Activated naive CD4-positive, alpha-beta T cell treated with anti-CD3 and anti-CD28 coated beads for 36 hours (primary cell): Measurements from ENCODE around the gene PPP2R2D. TPM values are rescaled to one million over a fixed set of nuclear protein-coding genes. Genes with fewer than 3 reads are reported as not detected.

ENCODE experiments used
- CTCF ChIA-PET: fragments of 350-600 bp; sonication (Branson Sonifier 250); formaldehyde crosslinking; loops from one replicate; lab custom pipeline; 2021; ENCODE audit warnings: antibody characterized with exemption; lab: Charles Lee
- DNase-seq: peaks from one replicate; pipeline ENCODE4 v3.0.0-alpha.2; 2020
- H3K27ac Mint-ChIP-seq: one replicate; pipeline ENCODE4 v1.8.0; 2021; ENCODE audit warnings: mild to moderate bottlenecking, mixed read lengths
- H3K27me3 Mint-ChIP-seq: one replicate; pipeline ENCODE4 v1.8.0; 2021; ENCODE audit warnings: low read depth, mixed read lengths
- H3K36me3 Mint-ChIP-seq: one replicate; pipeline ENCODE4 v1.8.0; 2021; ENCODE audit warnings: low read depth, mixed read lengths
- H3K4me1 Mint-ChIP-seq: one replicate; pipeline ENCODE4 v1.8.0; 2021; ENCODE audit warnings: low read depth, mixed read lengths
- H3K4me3 Mint-ChIP-seq: one replicate; pipeline ENCODE4 v1.8.0; 2021; ENCODE audit warnings: mild to moderate bottlenecking, moderate library complexity, mixed read lengths
- H3K9me3 Mint-ChIP-seq: one replicate; pipeline ENCODE4 v1.8.0; 2021; ENCODE audit warnings: mixed read lengths
- intact Hi-C: fragments of 100-400 bp; cut with micrococcal nuclease; formaldehyde crosslinking; loops from one replicate; pipeline ENCODE4 v1.15.1; 2023
- total RNA-seq, 2 experiments: library from RNA; stranded (reverse); gene quantifications; one replicate each; pipeline ENCODE4 v1.2.3, GENCODE V29; 2021

The PPP2R2D gene
- total RNA-seq, 2 experiments from 2014 or later = 31.5 to 34.7 TPM

GRCh38 chr10:131858583-131859340 lies 42.0 kb upstream of the PPP2R2D start:
- CTCF ChIA-PET = no interaction called here
- Mint-ChIP-seq H3K4me3 (no peak overlapping the region), H3K27ac (no peak overlapping the region), H3K9me3 (no peaks in the 10 kb centered on the region), H3K27me3 (peaks cover 5% of the 10 kb centered on the region), H3K36me3 (no peaks in the 10 kb centered on the region), H3K4me1 (no peaks in the 10 kb centered on the region)
- intact Hi-C loops = no loop called here
- no peak for DNase-seq

GRCh38 chr10:131859341-131860020 lies 41.3 kb upstream of the PPP2R2D start:
- Mint-ChIP-seq H3K9me3 (no peaks in the 10 kb centered on the region), H3K27me3 (peaks cover 5% of the 10 kb centered on the region), H3K27ac (no peak overlapping the region), H3K36me3 (no peaks in the 10 kb centered on the region), H3K4me1 (no peaks in the 10 kb centered on the region), H3K4me3 (no peak overlapping the region)
- DNase-seq = no peak
- intact Hi-C loops = no loop called here
- CTCF ChIA-PET = interaction anchor here (1.9 kb wide), 1 partner anchor 26 kb away, joined by 4 read pairs; no protein-coding TSS in a partner anchor

- H3K9me3 Mint-ChIP-seq = no peaks in the 10 kb centered on the region
- intact Hi-C loops = no loop called here
- DNase-seq = no peak
- H3K4me1 Mint-ChIP-seq = no peaks in the 10 kb centered on the region
- CTCF ChIA-PET = interaction anchor here (1.9 kb wide), 1 partner anchor 25 kb away, joined by 4 read pairs; no protein-coding TSS in a partner anchor
- H3K27me3 Mint-ChIP-seq = peaks cover 5% of the 10 kb centered on the region
- H3K36me3 Mint-ChIP-seq = no peaks in the 10 kb centered on the region
- no peak overlapping the region for H3K4me3 Mint-ChIP-seq
- no peak overlapping the region for H3K27ac Mint-ChIP-seq
Observed at GRCh38 chr10:131860311-131860710, 40.5 kb upstream of the PPP2R2D start.

GRCh38 chr10:131860806-131861440 lies 39.9 kb upstream of the PPP2R2D start:
- CTCF ChIA-PET = interaction anchor here (0.6 to 1.9 kb wide), 3 partner anchors 12 to 25 kb away, joined by 4 to 6 read pairs (median 5); no protein-coding TSS in a partner anchor
- H3K4me3 Mint-ChIP-seq = no peak overlapping the region
- intact Hi-C loops = no loop called here
- peaks cover 3% of the 10 kb centered on the region for H3K27me3 Mint-ChIP-seq
- H3K4me1 Mint-ChIP-seq = no peaks in the 10 kb centered on the region
- no peak overlapping the region for H3K27ac Mint-ChIP-seq
- H3K9me3 Mint-ChIP-seq = no peaks in the 10 kb centered on the region
- H3K36me3 Mint-ChIP-seq = no peaks in the 10 kb centered on the region
- no peak for DNase-seq

GRCh38 chr10:131862548-131862947 lies 38.3 kb upstream of the PPP2R2D start:
- DNase-seq = no peak
- no peaks in the 10 kb centered on the region for H3K4me1 Mint-ChIP-seq
- H3K27me3 Mint-ChIP-seq = peaks cover 6% of the 10 kb centered on the region
- intact Hi-C loops = no loop called here
- H3K4me3 Mint-ChIP-seq = no peak overlapping the region
- H3K36me3 Mint-ChIP-seq = no peaks in the 10 kb centered on the region
- no peak overlapping the region for H3K27ac Mint-ChIP-seq
- CTCF ChIA-PET = no interaction called here
- H3K9me3 Mint-ChIP-seq = no peaks in the 10 kb centered on the region

GRCh38 chr10:131865223-131865917 lies 35.4 kb upstream of the PPP2R2D start:
- CTCF ChIA-PET = interaction anchor here (1.5 kb wide), 1 partner anchor 9 kb away, joined by 5 read pairs; no protein-coding TSS in a partner anchor
- H3K4me1 Mint-ChIP-seq = no peaks in the 10 kb centered on the region
- H3K4me3 Mint-ChIP-seq = no peak overlapping the region

GRCh38 chr10:131866673-131867072 lies 34.1 kb upstream of the PPP2R2D start:
- Mint-ChIP-seq H3K9me3 (no peaks in the 10 kb centered on the region), H3K4me1 (no peaks in the 10 kb centered on the region), H3K4me3 (no peak overlapping the region), H3K36me3 (no peaks in the 10 kb centered on the region), H3K27me3 (peaks cover 6% of the 10 kb centered on the region), H3K27ac (no peak overlapping the region)
- intact Hi-C loops = no loop called here
- DNase-seq = no peak
- CTCF ChIA-PET = interaction anchor here (1.5 kb wide), 1 partner anchor 8 kb away, joined by 5 read pairs; no protein-coding TSS in a partner anchor

More at GRCh38 chr10:131865223-131865917, 35.4 kb upstream of the PPP2R2D start:
- Mint-ChIP-seq H3K27me3 (peaks cover 6% of the 10 kb centered on the region), H3K36me3 (no peaks in the 10 kb centered on the region), H3K27ac (no peak overlapping the region), H3K9me3 (no peaks in the 10 kb centered on the region)
- no peak for DNase-seq
- intact Hi-C loops = no loop called here

- H3K36me3 Mint-ChIP-seq = no peaks in the 10 kb centered on the region
- H3K4me3 Mint-ChIP-seq = no peak overlapping the region
- intact Hi-C loops = no loop called here
- H3K9me3 Mint-ChIP-seq = no peaks in the 10 kb centered on the region
- CTCF ChIA-PET = interaction anchor here (0.7 kb wide), 1 partner anchor 154 kb away, joined by 3 read pairs; no protein-coding TSS in a partner anchor
- DNase-seq = no peak
- no peak overlapping the region for H3K27ac Mint-ChIP-seq
- H3K27me3 Mint-ChIP-seq = peaks cover 3% of the 10 kb centered on the region
- no peaks in the 10 kb centered on the region for H3K4me1 Mint-ChIP-seq
Observed at GRCh38 chr10:131868436-131868835, 32.4 kb upstream of the PPP2R2D start.

- H3K27ac Mint-ChIP-seq = no peak overlapping the region
- no peaks in the 10 kb centered on the region for H3K36me3 Mint-ChIP-seq
- CTCF ChIA-PET = no interaction called here
Observed at GRCh38 chr10:131869344-131869743, 31.5 kb upstream of the PPP2R2D start.

GRCh38 chr10:131870411-131870810 lies 30.4 kb upstream of the PPP2R2D start:
- Mint-ChIP-seq H3K4me1 (peaks cover 3% of the 10 kb centered on the region), H3K4me3 (no peak overlapping the region), H3K9me3 (no peaks in the 10 kb centered on the region), H3K27me3 (peaks cover 11% of the 10 kb centered on the region), H3K36me3 (no peaks in the 10 kb centered on the region), H3K27ac (no peak overlapping the region)
- intact Hi-C loops = loop anchor here (10.0 kb wide), 2 partner anchors 226 to 1616 kb away; no protein-coding TSS in a partner anchor
- CTCF ChIA-PET = interaction anchor here (0.6 kb wide), 1 partner anchor 220 kb away, joined by 3 read pairs; no protein-coding TSS in a partner anchor
- no peak for DNase-seq

More at GRCh38 chr10:131869344-131869743, 31.5 kb upstream of the PPP2R2D start:
- Mint-ChIP-seq H3K27me3 (peaks cover 4% of the 10 kb centered on the region), H3K4me3 (no peak overlapping the region), H3K9me3 (no peaks in the 10 kb centered on the region), H3K4me1 (no peaks in the 10 kb centered on the region)
- no peak for DNase-seq
- intact Hi-C loops = no loop called here

GRCh38 chr10:131870831-131871672 lies 29.8 kb upstream of the PPP2R2D start:
- intact Hi-C loops = loop anchor here (10.0 kb wide), 2 partner anchors 226 to 1616 kb away; no protein-coding TSS in a partner anchor
- CTCF ChIA-PET = no interaction called here
- Mint-ChIP-seq H3K27me3 (peaks cover 11% of the 10 kb centered on the region), H3K27ac (no peak overlapping the region), H3K36me3 (no peaks in the 10 kb centered on the region), H3K9me3 (no peaks in the 10 kb centered on the region), H3K4me1 (peaks cover 3% of the 10 kb centered on the region), H3K4me3 (no peak overlapping the region)
- no peak for DNase-seq
